Posterior vena cava (tissue), 2 donors: ENCODE data around the gene NBEA. TPM values are rescaled to one million over a fixed set of nuclear protein-coding genes. Genes with fewer than 3 reads are reported as not detected.

ENCODE experiments used
- DNase-seq: peaks from one replicate; pipeline ENCODE4 v3.0.0-alpha.2; 2020; ENCODE audit warnings: low spot score
- intact Hi-C, 2 donors: fragments of 100-400 bp; cut with DNase I; formaldehyde crosslinking; loops; one replicate each; pipeline versions ENCODE4 v1.14.1 to v1.14.2; 2022 to 2023
- total RNA-seq, 2 donors: library from RNA; stranded (reverse); fragmentation: NEBNext Ultra II Directional; extraction: Animal tissue kit (Norgen Biotek cat#: 25700); gene quantifications; one replicate each; pipeline ENCODE4 v1.2.1, GENCODE V29; 2021
- donor health status: DM: yes; HTN: yes; CAD: no.
- donor health status: DM: yes; HTN: yes; CAD: no.

The NBEA gene
- total RNA-seq, 2 donors from 2014 or later = 10.5 to 12.7 TPM

GRCh38 chr13:35448465-35448864 lies 506.4 kb downstream of the NBEA start:
- DNase-seq = no peak
- intact Hi-C loops = no loop called here

GRCh38 chr13:35449821-35450220 lies 507.8 kb downstream of the NBEA start:
- intact Hi-C loops = no loop called here
- no peak for DNase-seq

- DNase-seq = no peak
- intact Hi-C loops = no loop called here
These were observed 513.0 kb downstream of the NBEA start for GRCh38 chr13:35455022-35455421.

- intact Hi-C loops = no loop called here
- DNase-seq = no peak
These were observed 515.2 kb downstream of the NBEA start for GRCh38 chr13:35457258-35457657.

GRCh38 chr13:35460061-35460460 lies 518.0 kb downstream of the NBEA start:
- DNase-seq = no peak
- intact Hi-C loops = no loop called here

- intact Hi-C loops = no loop called here
These were observed 523.3 kb downstream of the NBEA start for GRCh38 chr13:35465371-35465770.

GRCh38 chr13:35468195-35468594 lies 526.1 kb downstream of the NBEA start:
- no peak for DNase-seq
- intact Hi-C loops = no loop called here

More at GRCh38 chr13:35465371-35465770, 523.3 kb downstream of the NBEA start:
- no peak for DNase-seq

GRCh38 chr13:35469806-35470525 lies 527.9 kb downstream of the NBEA start:
- intact Hi-C loops = loop anchor here in 1 of 2 donors (10.0 kb wide), 1 partner anchor 485 kb away; no protein-coding TSS in a partner anchor
- DNase-seq = no peak

- intact Hi-C loops = loop anchor here in 1 of 2 donors (10.0 kb wide), 1 partner anchor 484 kb away; no protein-coding TSS in a partner anchor
These were observed 528.9 kb downstream of the NBEA start for GRCh38 chr13:35470671-35471661.

GRCh38 chr13:35471706-35472322 lies 529.7 kb downstream of the NBEA start:
- intact Hi-C loops = loop anchor here in 1 of 2 donors (10.0 kb wide), 1 partner anchor 483 kb away; no protein-coding TSS in a partner anchor
- no peak for DNase-seq

More at GRCh38 chr13:35470671-35471661, 528.9 kb downstream of the NBEA start:
- DNase-seq = peak; percentile 81

GRCh38 chr13:35472323-35472881 lies 530.3 kb downstream of the NBEA start:
- peak; percentile 72 for DNase-seq
- intact Hi-C loops = loop anchor here in 1 of 2 donors (10.0 kb wide), 1 partner anchor 482 kb away; no protein-coding TSS in a partner anchor

- intact Hi-C loops = loop anchor here in 1 of 2 donors (10.0 kb wide), 1 partner anchor 482 kb away; no protein-coding TSS in a partner anchor
- no peak for DNase-seq
These were observed 531.2 kb downstream of the NBEA start for GRCh38 chr13:35473206-35473775.

GRCh38 chr13:35473802-35474201 lies 531.7 kb downstream of the NBEA start:
- intact Hi-C loops = loop anchor here in 1 of 2 donors (10.0 kb wide), 1 partner anchor 481 kb away; no protein-coding TSS in a partner anchor
- no peak for DNase-seq

- DNase-seq = no peak
- intact Hi-C loops = loop anchor here in 1 of 2 donors (10.0 kb wide), 1 partner anchor 480 kb away; no protein-coding TSS in a partner anchor
These were observed 532.6 kb downstream of the NBEA start for GRCh38 chr13:35474496-35475211.

- intact Hi-C loops = loop anchor here in 1 of 2 donors (10.0 kb wide), 1 partner anchor 479 kb away; no protein-coding TSS in a partner anchor
- peak; percentile 74 for DNase-seq
These were observed 533.3 kb downstream of the NBEA start for GRCh38 chr13:35475212-35475959.

GRCh38 chr13:35475960-35476943 lies 534.2 kb downstream of the NBEA start, which contains the start of gene MAB21L1:
TSS of gene MAB21L1 (minus strand) at chr13:35476689. CDS start at chr13:35476138, 551 bp downstream.
- peak; percentile 72 for DNase-seq

More at GRCh38 chr13:35475960-35476943, 534.2 kb downstream of the NBEA start, which contains the start of gene MAB21L1:
- intact Hi-C loops = loop anchor here in 1 of 2 donors (10.0 kb wide), 1 partner anchor 479 kb away; no protein-coding TSS in a partner anchor
